Rectal smooth muscle tissue (tissue), 1 donor: ENCODE results near the gene JMJD6.
A peak's percentile ranks its signal among the peaks of the same experiment; 100 is the strongest.

Experiments
- H3K27ac ChIP-seq: one replicate; pipeline ENCODE4 v1.7.0; 2013; ENCODE audit warnings: low read depth, low read length, inconsistent platforms
- H3K27me3 ChIP-seq: one replicate; pipeline ENCODE4 v1.7.0; 2013; ENCODE audit warnings: low read length; ENCODE audit not compliant: control insufficient read depth, insufficient read depth
- H3K36me3 ChIP-seq: one replicate; pipeline ENCODE4 v1.7.0; 2013; ENCODE audit warnings: low read length; ENCODE audit not compliant: control insufficient read depth, insufficient read depth
- H3K4me1 ChIP-seq: one replicate; pipeline ENCODE4 v1.7.0; 2013; ENCODE audit warnings: low read length; ENCODE audit not compliant: control insufficient read depth, insufficient read depth
- H3K4me3 ChIP-seq: one replicate; pipeline ENCODE4 v1.7.0; 2013; ENCODE audit warnings: low read length
- H3K9ac ChIP-seq: one replicate; pipeline ENCODE4 v1.7.0; 2013; ENCODE audit warnings: low read length

JMJD6 gene

GRCh38 chr17:76673729-76674128 is 52.7 kb downstream of the JMJD6 start:
- Histone ChIP-seq H3K27ac (no peak overlapping the region), H3K4me3 (no peak overlapping the region), H3K4me1 (peaks cover 11% of the 10 kb centered on the region), H3K9ac (no peak overlapping the region), H3K27me3 (no peaks in the 10 kb centered on the region), H3K36me3 (peaks cover 4% of the 10 kb centered on the region)

GRCh38 chr17:76672892-76673291 is 53.5 kb downstream of the JMJD6 start:
- Histone ChIP-seq H3K9ac (no peak overlapping the region), H3K4me1 (peaks cover 11% of the 10 kb centered on the region)

GRCh38 chr17:76672270-76672851 is 54.0 kb downstream of the JMJD6 start:
- Histone ChIP-seq H3K4me3 (peak overlapping the region; percentile 88), H3K27me3 (no peaks in the 10 kb centered on the region), H3K27ac (peak overlapping the region; percentile 78), H3K4me1 (peaks cover 11% of the 10 kb centered on the region), H3K9ac (peak overlapping the region; percentile 35), H3K36me3 (peaks cover under 1% of the 10 kb centered on the region)

More at GRCh38 chr17:76672892-76673291, 53.5 kb downstream of the JMJD6 start:
- Histone ChIP-seq H3K4me3 (peak overlapping the region; percentile 88), H3K27ac (no peak overlapping the region), H3K36me3 (peaks cover 4% of the 10 kb centered on the region), H3K27me3 (no peaks in the 10 kb centered on the region)

- Histone ChIP-seq H3K27me3 (no peaks in the 10 kb centered on the region), H3K4me3 (peak overlapping the region; percentile 88), H3K36me3 (no peaks in the 10 kb centered on the region), H3K27ac (peak overlapping the region; percentile 78), H3K4me1 (peaks cover 11% of the 10 kb centered on the region), H3K9ac (peak overlapping the region; percentile 35)
Observed at GRCh38 chr17:76671912-76672262, 54.5 kb downstream of the JMJD6 start.

- Histone ChIP-seq H3K36me3 (no peaks in the 10 kb centered on the region), H3K9ac (peak overlapping the region; percentile 39), H3K27me3 (no peaks in the 10 kb centered on the region), H3K4me3 (peak overlapping the region; percentile 88), H3K27ac (peak overlapping the region; percentile 85), H3K4me1 (peaks cover 11% of the 10 kb centered on the region)
Observed at GRCh38 chr17:76671123-76671911, 55.1 kb downstream of the JMJD6 start.

- H3K27ac ChIP-seq, result peak overlapping the region; percentile 85
- H3K9ac ChIP-seq, result peak overlapping the region; percentile 39
- no peaks in the 10 kb centered on the region for H3K27me3 ChIP-seq
- no peaks in the 10 kb centered on the region for H3K36me3 ChIP-seq
- H3K4me1 ChIP-seq, result peaks cover 11% of the 10 kb centered on the region
- peak overlapping the region; percentile 76 for H3K4me3 ChIP-seq
Observed at GRCh38 chr17:76670718-76671122, 55.7 kb downstream of the JMJD6 start.

GRCh38 chr17:76670020-76670717 is 56.2 kb downstream of the JMJD6 start:
- H3K27ac ChIP-seq, result no peak overlapping the region
- H3K9ac ChIP-seq, result no peak overlapping the region
- H3K36me3 ChIP-seq, result no peaks in the 10 kb centered on the region
- peaks cover 11% of the 10 kb centered on the region for H3K4me1 ChIP-seq
- H3K27me3 ChIP-seq, result no peaks in the 10 kb centered on the region
- no peak overlapping the region for H3K4me3 ChIP-seq
